HepG2 (cell line): ENCODE results near the gene HDDC3. TPM values are rescaled to one million over a fixed set of nuclear protein-coding genes. Genes with fewer than 3 reads are reported as not detected.

ENCODE experiments used
- ADNP ChIP-seq: sonication (generic); formaldehyde crosslinking; IDR thresholded peaks from 2 replicates; pipeline ENCODE4 v1.4.0; 2020; ENCODE audit warnings: missing genetic modification reagents
- ATM ChIP-seq: fragments of 450-650 bp; IDR thresholded peaks from 2 replicates; pipeline ENCODE4 v1.7.1; 2017; ENCODE audit warnings: mild to moderate bottlenecking, borderline replicate concordance
- ATRX ChIP-seq: sonication (generic); formaldehyde crosslinking; IDR thresholded peaks from 2 replicates; pipeline ENCODE4 v1.4.0; 2020; ENCODE audit warnings: missing genetic modification reagents, borderline replicate concordance
- ETV5 ChIP-seq: IDR thresholded peaks from 2 replicates; pipeline ENCODE4 v1.6.1; 2018; ENCODE audit warnings: missing biosample characterization, missing genetic modification reagents, inconsistent platforms, borderline replicate concordance
- HNRNPUL1 ChIP-seq: fragments of 200-400 bp; formaldehyde crosslinking; IDR thresholded peaks from 2 replicates; pipeline ENCODE4 v1.6.1; 2017; ENCODE audit warnings: low read depth, mild to moderate bottlenecking, low read length, moderate library complexity
- IKZF1 ChIP-seq: fragments of 450-650 bp; IDR thresholded peaks from 2 replicates; pipeline ENCODE4 v1.7.1; 2016
- IKZF4 ChIP-seq: sonication (generic); formaldehyde crosslinking; IDR thresholded peaks from 2 replicates; pipeline ENCODE4 v1.5.1; 2020; ENCODE audit warnings: borderline replicate concordance, mild to moderate bottlenecking, low read depth, missing genetic modification reagents; ENCODE audit errors: not compliant biosample characterization
- MTF2 ChIP-seq: sonication (generic); formaldehyde crosslinking; IDR thresholded peaks from 2 replicates; pipeline ENCODE4 v1.5.0; 2020; ENCODE audit warnings: missing genetic modification reagents, borderline replicate concordance
- NFKBIZ ChIP-seq: IDR thresholded peaks from 2 replicates; pipeline ENCODE4 v1.6.1; 2018; ENCODE audit warnings: missing genetic modification reagents, missing compliant biosample characterization
- NR2F6 ChIP-seq, 2 experiments: IDR thresholded peaks; 2 replicates each; pipeline ENCODE4 v1.6.1; 2016; ENCODE audit warnings: antibody characterized with exemption in 1 of 2, mild to moderate bottlenecking in 1 of 2
- STAT5B ChIP-seq: sonication (generic); formaldehyde crosslinking; IDR thresholded peaks from 2 replicates; pipeline ENCODE4 v1.4.0; 2020; ENCODE audit warnings: missing genetic modification reagents
- TARDBP ChIP-seq: sonication (generic); formaldehyde crosslinking; IDR thresholded peaks from 2 replicates; pipeline ENCODE4 v1.8.0; 2022; ENCODE audit warnings: mild to moderate bottlenecking, missing genetic modification reagents
- ZBTB7B ChIP-seq: sonication (generic); formaldehyde crosslinking; IDR thresholded peaks from 2 replicates; pipeline ENCODE4 v1.4.0; 2020; ENCODE audit warnings: missing genetic modification reagents
- ZFX ChIP-seq: sonication (generic); formaldehyde crosslinking; IDR thresholded peaks from 2 replicates; pipeline ENCODE4 v1.4.0; 2020; ENCODE audit warnings: mild to moderate bottlenecking, low read depth, missing genetic modification reagents, moderate library complexity
- ZFY ChIP-seq: sonication (generic); formaldehyde crosslinking; IDR thresholded peaks from 2 replicates; pipeline ENCODE4 v1.4.0; 2020; ENCODE audit warnings: missing genetic modification reagents
- ZMAT3 ChIP-seq: sonication (generic); formaldehyde crosslinking; conservative IDR thresholded peaks from 2 replicates; pipeline ENCODE4 v1.7.0; 2021; ENCODE audit warnings: missing genetic modification reagents
- ZNF138 ChIP-seq: sonication (generic); formaldehyde crosslinking; IDR thresholded peaks from 2 replicates; pipeline ENCODE4 v1.5.0; 2020; ENCODE audit warnings: mild to moderate bottlenecking, low read depth, missing genetic modification reagents
- ZNF30 ChIP-seq: sonication (generic); formaldehyde crosslinking; IDR thresholded peaks from 2 replicates; pipeline ENCODE4 v1.5.0; 2020; ENCODE audit warnings: mild to moderate bottlenecking, missing genetic modification reagents
- ZNF670 ChIP-seq: sonication (generic); formaldehyde crosslinking; IDR thresholded peaks from 2 replicates; pipeline ENCODE4 v1.8.0; 2022; ENCODE audit warnings: mild to moderate bottlenecking, missing genetic modification reagents, borderline replicate concordance
- polyA plus RNA-seq, 8 experiments: library from polyadenylated mRNA; depleted of rRNA in 3 of 8; stranded (reverse) in 7 of 8; unstranded in 1 of 8; fragments of >200 nt; fragmentation: Illumina TruSeq in 4 of 8; extraction: Trizol in 4 of 8; gene quantifications; 2 replicates each; pipeline versions ENCODE4 v1.2.1 to v1.2.3, GENCODE V29; 2011 to 2016; ENCODE audit warnings: low read depth in 4 of 8, missing spikeins in 1 of 8, mixed read lengths in 1 of 8; ENCODE audit not compliant: insufficient read depth in 1 of 8
- total RNA-seq, 5 experiments: library from RNA; depleted of rRNA; stranded (reverse); fragments of >200 nt; fragmentation: Illumina TruSeq; extraction: Trizol; gene quantifications; 2 replicates each; pipeline ENCODE4 v1.2.3, GENCODE V29; 2016; ENCODE audit warnings: low read depth in 1 of 5
- TF ChIP-seq, protein P1 (sequence below): sonication (generic); formaldehyde crosslinking; IDR thresholded peaks from 2 replicates; pipeline ENCODE4 v1.4.0; 2020; ENCODE audit warnings: mild to moderate bottlenecking, low read depth, missing genetic modification reagents
- TF ChIP-seq, protein P2 (sequence below): sonication (generic); IDR thresholded peaks from 2 replicates; pipeline ENCODE4 v1.6.1; 2016; ENCODE audit warnings: low read depth, borderline replicate concordance
- TF ChIP-seq, protein P3 (sequence below): sonication (generic); formaldehyde crosslinking; IDR thresholded peaks from 2 replicates; pipeline ENCODE4 v1.8.0; 2022; ENCODE audit warnings: mild to moderate bottlenecking, missing genetic modification reagents, moderate library complexity
- TF ChIP-seq, protein P4 (sequence below): sonication (generic); formaldehyde crosslinking; IDR thresholded peaks from 2 replicates; pipeline ENCODE4 v1.4.0; 2020; ENCODE audit warnings: missing genetic modification reagents
- TF ChIP-seq, protein P5 (sequence below), 2 experiments: IDR thresholded peaks; 2 replicates each; pipeline ENCODE4 v1.6.1; 2011 to 2012; ENCODE audit warnings: low read length in 2 of 2, borderline replicate concordance in 1 of 2, low read depth in 1 of 2, mild to moderate bottlenecking in 1 of 2, moderate library complexity in 1 of 2

Gene HDDC3
- total and polyA plus RNA-seq, 2 of the 13 experiments (the other 11 are each of a cell fraction or from before 2014, with no cell fraction given) = 18.7 to 28.3 TPM

DNA sequence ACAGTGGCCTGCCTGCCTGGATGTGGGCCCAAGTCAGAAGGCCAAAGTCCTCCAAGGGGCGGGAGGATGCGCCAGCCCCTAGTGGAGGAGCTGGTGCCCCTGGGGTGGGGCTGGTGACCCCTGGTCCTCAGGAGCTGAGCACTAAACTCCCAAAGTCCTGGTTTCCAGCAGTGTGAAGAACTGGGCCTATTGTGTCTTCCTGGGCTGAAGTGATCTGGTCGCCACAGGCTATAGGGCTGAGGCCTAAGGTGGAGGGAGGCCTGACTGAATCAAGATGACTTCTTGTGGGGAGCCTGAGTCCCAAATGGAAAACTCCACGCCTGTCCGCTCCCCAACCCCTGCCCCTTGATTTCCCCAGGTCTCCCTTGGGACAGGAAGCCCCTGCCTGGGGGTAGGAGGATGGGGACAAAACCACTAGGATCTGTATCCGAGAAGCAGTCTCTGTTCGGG lies 48.8 kb downstream of the HDDC3 start (continued):
- TF ChIP-seq IKZF4 (CRISPR knock-in tag) = no peak
- TF ChIP-seq, protein P1, sequence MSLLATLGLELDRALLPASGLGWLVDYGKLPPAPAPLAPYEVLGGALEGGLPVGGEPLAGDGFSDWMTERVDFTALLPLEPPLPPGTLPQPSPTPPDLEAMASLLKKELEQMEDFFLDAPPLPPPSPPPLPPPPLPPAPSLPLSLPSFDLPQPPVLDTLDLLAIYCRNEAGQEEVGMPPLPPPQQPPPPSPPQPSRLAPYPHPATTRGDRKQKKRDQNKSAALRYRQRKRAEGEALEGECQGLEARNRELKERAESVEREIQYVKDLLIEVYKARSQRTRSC (CRISPR knock-in tag) = no peak
- TF ChIP-seq ZBTB7B (CRISPR knock-in tag) = 0 out of 2 replicates have a peak, but pooled peaks have one; percentile 43
- TF ChIP-seq, protein P2, sequence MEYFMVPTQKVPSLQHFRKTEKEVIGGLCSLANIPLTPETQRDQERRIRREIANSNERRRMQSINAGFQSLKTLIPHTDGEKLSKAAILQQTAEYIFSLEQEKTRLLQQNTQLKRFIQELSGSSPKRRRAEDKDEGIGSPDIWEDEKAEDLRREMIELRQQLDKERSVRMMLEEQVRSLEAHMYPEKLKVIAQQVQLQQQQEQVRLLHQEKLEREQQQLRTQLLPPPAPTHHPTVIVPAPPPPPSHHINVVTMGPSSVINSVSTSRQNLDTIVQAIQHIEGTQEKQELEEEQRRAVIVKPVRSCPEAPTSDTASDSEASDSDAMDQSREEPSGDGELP = no peak
- TF ChIP-seq, protein P3, sequence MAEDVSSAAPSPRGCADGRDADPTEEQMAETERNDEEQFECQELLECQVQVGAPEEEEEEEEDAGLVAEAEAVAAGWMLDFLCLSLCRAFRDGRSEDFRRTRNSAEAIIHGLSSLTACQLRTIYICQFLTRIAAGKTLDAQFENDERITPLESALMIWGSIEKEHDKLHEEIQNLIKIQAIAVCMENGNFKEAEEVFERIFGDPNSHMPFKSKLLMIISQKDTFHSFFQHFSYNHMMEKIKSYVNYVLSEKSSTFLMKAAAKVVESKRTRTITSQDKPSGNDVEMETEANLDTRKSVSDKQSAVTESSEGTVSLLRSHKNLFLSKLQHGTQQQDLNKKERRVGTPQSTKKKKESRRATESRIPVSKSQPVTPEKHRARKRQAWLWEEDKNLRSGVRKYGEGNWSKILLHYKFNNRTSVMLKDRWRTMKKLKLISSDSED (CRISPR knock-in tag) = no peak
- no peak for TF ChIP-seq ZNF30 (CRISPR knock-in tag)
- TF ChIP-seq NR2F6 (IDR thresholded peaks at IDR 0.05) = 0 out of 2 replicates have a peak, but pooled peaks have one; percentile 46
- 0 out of 2 replicates have a peak, but pooled peaks have one; percentile 23 for TF ChIP-seq NR2F6 (CRISPR knock-in tag; IDR thresholded peaks at IDR 0.05)
- TF ChIP-seq TARDBP (CRISPR knock-in tag) = no peak
- TF ChIP-seq ETV5 (CRISPR knock-in tag) = no peak
- no peak for TF ChIP-seq ATM
- TF ChIP-seq MTF2 (CRISPR knock-in tag) = no peak
- no peak for TF ChIP-seq STAT5B
- TF ChIP-seq, protein P4, sequence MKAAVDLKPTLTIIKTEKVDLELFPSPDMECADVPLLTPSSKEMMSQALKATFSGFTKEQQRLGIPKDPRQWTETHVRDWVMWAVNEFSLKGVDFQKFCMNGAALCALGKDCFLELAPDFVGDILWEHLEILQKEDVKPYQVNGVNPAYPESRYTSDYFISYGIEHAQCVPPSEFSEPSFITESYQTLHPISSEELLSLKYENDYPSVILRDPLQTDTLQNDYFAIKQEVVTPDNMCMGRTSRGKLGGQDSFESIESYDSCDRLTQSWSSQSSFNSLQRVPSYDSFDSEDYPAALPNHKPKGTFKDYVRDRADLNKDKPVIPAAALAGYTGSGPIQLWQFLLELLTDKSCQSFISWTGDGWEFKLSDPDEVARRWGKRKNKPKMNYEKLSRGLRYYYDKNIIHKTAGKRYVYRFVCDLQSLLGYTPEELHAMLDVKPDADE (CRISPR knock-in tag) = no peak
- no peak for TF ChIP-seq ZNF138 (CRISPR knock-in tag)
- TF ChIP-seq ZNF670 (CRISPR knock-in tag) = no peak
- no peak for TF ChIP-seq IKZF1
- peak; percentile 82 for TF ChIP-seq ZFX (CRISPR knock-in tag)
- TF ChIP-seq ZMAT3 = no peak
- TF ChIP-seq ATRX (CRISPR knock-in tag) = no peak
- TF ChIP-seq ADNP (CRISPR knock-in tag) = no peak
- peak; percentile 77 for TF ChIP-seq ZFY (CRISPR knock-in tag)
- TF ChIP-seq, protein P5, sequence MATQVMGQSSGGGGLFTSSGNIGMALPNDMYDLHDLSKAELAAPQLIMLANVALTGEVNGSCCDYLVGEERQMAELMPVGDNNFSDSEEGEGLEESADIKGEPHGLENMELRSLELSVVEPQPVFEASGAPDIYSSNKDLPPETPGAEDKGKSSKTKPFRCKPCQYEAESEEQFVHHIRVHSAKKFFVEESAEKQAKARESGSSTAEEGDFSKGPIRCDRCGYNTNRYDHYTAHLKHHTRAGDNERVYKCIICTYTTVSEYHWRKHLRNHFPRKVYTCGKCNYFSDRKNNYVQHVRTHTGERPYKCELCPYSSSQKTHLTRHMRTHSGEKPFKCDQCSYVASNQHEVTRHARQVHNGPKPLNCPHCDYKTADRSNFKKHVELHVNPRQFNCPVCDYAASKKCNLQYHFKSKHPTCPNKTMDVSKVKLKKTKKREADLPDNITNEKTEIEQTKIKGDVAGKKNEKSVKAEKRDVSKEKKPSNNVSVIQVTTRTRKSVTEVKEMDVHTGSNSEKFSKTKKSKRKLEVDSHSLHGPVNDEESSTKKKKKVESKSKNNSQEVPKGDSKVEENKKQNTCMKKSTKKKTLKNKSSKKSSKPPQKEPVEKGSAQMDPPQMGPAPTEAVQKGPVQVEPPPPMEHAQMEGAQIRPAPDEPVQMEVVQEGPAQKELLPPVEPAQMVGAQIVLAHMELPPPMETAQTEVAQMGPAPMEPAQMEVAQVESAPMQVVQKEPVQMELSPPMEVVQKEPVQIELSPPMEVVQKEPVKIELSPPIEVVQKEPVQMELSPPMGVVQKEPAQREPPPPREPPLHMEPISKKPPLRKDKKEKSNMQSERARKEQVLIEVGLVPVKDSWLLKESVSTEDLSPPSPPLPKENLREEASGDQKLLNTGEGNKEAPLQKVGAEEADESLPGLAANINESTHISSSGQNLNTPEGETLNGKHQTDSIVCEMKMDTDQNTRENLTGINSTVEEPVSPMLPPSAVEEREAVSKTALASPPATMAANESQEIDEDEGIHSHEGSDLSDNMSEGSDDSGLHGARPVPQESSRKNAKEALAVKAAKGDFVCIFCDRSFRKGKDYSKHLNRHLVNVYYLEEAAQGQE (IDR thresholded peaks at IDR 0.05; ENCODE audit: borderline replicate concordance in 1 of 2, low read depth in 1 of 2, low read length in 2 of 2) = no peak
- TF ChIP-seq NFKBIZ (CRISPR knock-in tag) = no peak
- TF ChIP-seq HNRNPUL1 = no peak
